Measurements from ENCODE around the gene GSG1L.

The GSG1L gene

GRCh38 chr16:28014851-28015250, 48.7 kb downstream of the GSG1L start:
- DNase-seq (ENCODE audit: low spot score): no peak

DNA sequence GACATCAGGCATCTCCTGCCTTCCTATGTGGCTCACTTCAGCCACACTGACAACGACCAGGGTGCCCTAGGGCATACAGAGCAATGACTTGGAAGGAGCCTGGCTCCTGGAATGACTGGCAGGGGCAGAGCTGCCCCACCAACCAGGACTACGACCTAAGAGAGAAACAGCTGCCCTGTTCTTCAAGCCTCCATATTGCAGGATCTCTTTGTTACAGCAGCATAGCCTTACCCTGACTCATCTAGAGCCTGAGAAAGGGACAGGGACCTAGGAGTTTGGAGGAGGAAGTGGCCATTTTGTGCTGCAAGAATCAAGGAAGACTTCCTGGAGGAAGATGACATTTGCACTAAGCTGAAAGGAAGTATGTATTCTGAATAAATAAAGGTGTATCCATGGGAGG, 49.6 kb downstream of the GSG1L start:
- DNase-seq (ENCODE audit: low spot score): no peak

- no peak for DNase-seq (ENCODE audit: low spot score)
Observed at GRCh38 chr16:28013392-28013791, 50.1 kb downstream of the GSG1L start.

GRCh38 chr16:28011971-28012445, 51.5 kb downstream of the GSG1L start:
- no peak for DNase-seq (ENCODE audit: low spot score)

DNA sequence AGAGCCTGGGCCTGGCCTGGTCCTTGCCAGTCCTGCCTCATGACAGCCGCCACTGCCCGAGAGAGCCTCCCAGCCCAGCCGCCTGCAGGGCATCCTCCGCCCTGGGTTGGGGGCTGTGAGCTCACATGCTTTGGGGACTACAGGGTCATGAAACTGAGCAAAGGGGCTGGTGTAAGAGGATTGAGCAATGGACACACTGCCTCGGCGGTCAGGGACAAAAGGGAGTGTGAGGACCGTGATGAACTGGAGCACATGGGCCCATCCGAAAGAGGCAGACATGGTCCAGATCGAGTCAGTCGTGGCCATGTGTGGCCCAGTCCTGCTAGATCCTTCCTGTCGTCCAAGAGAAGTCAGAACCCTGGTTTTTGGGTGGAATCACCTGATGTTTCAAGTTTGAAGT, 52.3 kb downstream of the GSG1L start:
- DNase-seq (ENCODE audit: low spot score): no peak

DNA sequence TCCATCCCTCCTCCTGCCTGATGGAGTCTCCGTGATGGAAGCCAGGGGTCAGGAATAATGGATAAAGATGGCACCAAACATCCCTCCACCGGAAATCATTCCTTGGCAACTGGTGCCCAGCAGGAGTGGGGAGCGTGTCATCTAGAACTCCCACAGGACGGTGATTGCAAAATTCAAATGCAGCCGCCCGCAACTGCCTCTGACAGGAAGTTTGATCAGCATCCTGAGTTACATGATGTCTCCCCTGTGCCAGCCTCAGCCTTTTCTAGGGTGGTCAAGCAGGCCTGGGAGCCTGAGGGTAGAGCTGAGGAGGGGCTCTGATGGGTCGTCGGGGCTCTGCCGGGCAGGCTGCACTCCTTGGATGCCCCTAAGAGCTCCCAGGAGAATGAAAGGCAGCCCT, 52.8 kb downstream of the GSG1L start:
- DNase-seq (ENCODE audit: low spot score): no peak

GRCh38 chr16:28009586-28010373, 53.7 kb downstream of the GSG1L start:
- DNase-seq (ENCODE audit: low spot score): no peak

- DNase-seq (ENCODE audit: low spot score): no peak
Observed at GRCh38 chr16:28003923-28004322, 59.6 kb downstream of the GSG1L start.

GRCh38 chr16:28003021-28003865, 60.3 kb downstream of the GSG1L start:
- DNase-seq (ENCODE audit: low spot score): no peak

DNA sequence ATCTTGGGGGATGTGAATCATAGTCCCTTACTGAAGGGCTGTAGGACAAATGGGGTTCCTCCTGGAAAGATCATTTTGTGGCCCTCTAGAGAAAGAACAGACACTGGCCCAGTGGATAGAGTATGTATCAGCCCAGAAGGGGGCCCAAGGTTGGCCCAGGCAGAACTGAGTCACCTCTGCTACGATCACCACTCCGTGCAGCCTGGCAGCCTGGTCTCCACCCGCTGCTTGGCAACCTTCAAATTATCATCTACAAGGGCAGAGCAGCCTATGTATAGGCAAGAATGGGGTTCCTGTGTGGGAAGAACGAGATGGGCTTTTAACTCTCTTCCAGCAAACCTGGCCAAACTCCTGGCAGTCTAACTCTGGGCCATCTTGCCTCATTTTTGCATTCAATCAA, 61.9 kb downstream of the GSG1L start:
- DNase-seq (ENCODE audit: low spot score): no peak

- DNase-seq (ENCODE audit: low spot score): no peak
Observed at GRCh38 chr16:28001184-28001583, 62.3 kb downstream of the GSG1L start.

- DNase-seq (ENCODE audit: low spot score): no peak
Observed at GRCh38 chr16:28000314-28001169, 63.0 kb downstream of the GSG1L start.

DNA sequence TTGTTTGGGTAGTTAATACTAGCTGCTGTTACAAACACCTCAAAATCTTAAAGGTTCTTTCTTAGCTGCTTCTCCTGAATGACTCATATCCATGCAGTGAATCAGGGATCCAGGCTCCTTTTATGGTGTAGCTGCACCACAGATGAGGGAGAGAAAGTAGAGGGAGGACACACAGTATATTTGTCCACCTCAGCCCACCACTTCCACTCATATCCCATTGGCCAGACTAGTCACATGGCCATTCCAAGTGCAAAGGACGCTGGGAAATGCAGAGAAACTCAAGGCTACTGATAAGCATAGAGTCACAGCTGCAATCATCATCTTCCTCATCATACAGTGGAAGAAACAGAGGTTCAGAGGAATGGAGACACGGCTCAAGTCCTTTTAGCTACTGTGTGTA, 63.8 kb downstream of the GSG1L start:
- no peak for DNase-seq (ENCODE audit: low spot score)

DNA sequence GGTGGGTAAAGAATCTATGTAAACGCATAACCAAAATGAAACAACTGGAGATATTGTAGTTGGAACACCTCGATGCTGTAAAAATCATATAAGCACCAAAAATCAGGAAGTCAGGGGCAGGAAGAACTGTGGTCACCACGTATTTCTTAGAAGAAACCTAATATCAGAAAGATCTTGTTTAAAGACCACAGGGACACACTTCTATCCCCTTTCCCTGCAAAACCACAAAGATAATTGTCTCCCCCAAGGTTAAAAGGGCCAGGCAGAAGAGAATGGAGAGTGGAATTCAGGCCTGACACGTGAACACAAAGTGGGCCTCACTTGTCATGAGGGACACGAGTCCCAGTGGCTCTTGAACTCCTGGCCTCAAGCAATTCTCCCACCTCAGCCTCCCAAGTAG, 68.1 kb downstream of the GSG1L start:
- no peak for DNase-seq (ENCODE audit: low spot score)

GRCh38 chr16:27994686-27995085, 68.8 kb downstream of the GSG1L start:
- no peak for DNase-seq (ENCODE audit: low spot score)

GRCh38 chr16:27993587-27993986, 69.9 kb downstream of the GSG1L start:
- no peak for DNase-seq (ENCODE audit: low spot score)

DNA sequence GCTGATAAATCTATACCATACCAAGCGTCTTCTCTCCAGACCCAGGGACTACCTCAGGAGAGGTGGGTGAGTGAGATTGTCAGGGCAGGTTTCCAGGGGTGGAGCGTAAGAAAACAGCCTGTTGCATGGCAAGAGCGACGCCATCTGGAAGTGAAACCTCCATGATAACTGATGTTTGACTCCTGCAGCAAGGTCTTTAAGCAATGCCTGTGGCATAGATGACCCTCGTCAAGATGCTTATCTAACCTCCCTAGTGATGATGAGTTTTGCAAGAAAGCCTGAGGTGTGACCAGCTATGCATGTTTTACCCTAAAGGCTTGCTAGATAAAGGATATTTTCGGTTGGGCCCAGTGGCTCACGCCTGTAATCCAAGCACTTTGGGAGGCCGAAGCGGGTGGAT, 71.6 kb downstream of the GSG1L start:
- no peak for DNase-seq (ENCODE audit: low spot score)

DNA sequence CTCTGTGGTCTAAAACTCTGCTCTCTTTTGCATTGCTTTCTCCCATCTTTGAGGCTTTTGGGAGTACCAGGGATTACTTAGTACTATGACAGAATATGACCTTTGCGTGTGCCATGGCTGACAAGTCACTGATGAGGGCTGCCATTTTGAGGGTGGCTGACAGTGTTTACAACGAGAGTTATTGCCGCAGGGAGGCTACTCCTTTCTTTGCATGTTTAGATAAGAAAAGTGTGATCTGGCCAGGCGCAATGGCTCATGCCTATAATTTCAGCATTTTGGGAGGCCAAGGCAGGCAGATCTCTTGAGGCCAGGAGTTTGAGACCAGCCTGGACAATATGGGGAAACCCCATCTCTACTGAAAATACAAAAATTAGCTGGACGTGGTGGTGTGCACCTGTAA, 77.5 kb downstream of the GSG1L start:
- no peak for DNase-seq (ENCODE audit: low spot score)

- DNase-seq (ENCODE audit: low spot score): no peak
Observed at GRCh38 chr16:27984121-27984520, 79.4 kb downstream of the GSG1L start.

DNA sequence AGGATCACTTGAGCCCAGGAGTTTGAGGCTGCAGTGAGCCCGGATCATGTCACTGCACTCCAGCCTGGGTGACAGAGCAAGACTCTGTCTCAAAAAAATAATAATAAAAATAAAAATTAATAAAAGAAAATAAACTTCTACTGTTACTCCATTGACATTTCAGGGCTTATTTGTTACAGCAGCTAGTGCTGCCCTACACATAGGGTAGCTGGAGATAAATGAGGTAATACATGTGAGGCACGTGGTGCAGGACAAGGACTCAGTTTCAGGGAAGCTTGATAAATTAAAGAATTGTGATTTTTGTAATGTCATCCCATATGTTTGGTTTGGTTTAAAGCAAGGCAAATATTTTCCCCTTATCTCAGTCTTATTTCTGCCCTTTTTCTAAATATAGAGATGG, 80.3 kb downstream of the GSG1L start:
- DNase-seq (ENCODE audit: low spot score): no peak

DNA sequence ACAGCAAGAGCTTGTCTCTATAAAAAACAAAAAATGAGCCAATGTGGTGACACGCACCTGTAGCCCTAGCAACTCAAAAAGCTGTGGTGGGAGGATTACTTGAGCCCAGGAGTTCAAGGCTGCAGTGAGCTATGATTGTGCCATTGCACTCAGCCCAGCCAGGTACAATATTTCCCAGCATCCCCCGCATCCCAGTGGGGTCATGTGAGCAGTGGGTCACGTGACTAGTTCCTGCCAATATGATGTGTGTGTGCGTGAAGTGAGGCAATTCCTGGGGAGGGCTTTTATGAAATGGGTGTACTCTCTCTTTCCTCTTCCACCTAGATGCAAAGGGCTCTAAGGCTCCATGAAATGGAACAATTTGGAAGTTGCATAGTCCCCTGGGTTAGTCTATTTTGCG, 81.3 kb downstream of the GSG1L start:
- DNase-seq (ENCODE audit: low spot score): no peak

DNA sequence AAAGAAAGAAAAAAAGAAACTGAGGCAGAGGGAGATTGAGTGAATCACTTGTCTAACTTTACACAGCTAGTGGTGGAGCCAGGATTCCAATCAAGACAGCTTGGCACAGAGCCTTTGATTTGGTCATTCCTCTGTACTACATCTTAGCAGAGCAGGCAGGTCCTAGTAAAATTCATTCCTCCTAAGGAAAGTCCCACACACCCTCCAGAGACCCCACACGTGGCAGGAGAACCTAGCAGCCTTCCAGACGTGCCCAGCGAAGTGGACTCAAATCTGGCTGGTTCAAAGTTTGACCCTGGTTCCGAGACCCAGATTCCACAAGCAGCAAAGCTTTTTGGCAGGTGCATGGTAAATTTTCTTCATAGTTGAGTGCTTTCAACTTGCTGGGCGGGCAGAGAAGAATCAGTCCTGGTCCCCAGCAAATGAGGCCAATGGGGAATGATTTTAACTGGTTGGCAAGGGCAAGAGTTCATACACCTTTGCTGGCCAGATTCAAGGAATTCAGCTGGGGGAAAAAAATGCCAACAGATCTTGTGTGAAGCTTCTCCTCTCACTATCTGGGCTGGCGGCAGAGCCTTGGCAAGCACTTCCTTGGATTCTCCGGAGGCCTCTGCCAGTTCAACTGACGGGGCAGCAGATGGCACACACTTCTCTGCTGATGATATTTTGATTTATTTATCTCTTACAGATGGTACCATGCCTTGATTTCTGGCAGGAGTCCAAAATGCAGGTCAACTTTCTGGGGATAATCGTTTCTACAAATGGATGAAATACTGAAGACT, 82.4 kb downstream of the GSG1L start:
- DNase-seq (ENCODE audit: low spot score): no peak
